NCI-H2227 (cell line): ENCODE data around the gene LMAN1.

Source experiments
- DNase-seq: peaks from one replicate; lab custom pipeline; 2025; ENCODE audit not compliant: unreplicated experiment; lab: John Stamatoyannopoulos, UW

Gene LMAN1

DNA sequence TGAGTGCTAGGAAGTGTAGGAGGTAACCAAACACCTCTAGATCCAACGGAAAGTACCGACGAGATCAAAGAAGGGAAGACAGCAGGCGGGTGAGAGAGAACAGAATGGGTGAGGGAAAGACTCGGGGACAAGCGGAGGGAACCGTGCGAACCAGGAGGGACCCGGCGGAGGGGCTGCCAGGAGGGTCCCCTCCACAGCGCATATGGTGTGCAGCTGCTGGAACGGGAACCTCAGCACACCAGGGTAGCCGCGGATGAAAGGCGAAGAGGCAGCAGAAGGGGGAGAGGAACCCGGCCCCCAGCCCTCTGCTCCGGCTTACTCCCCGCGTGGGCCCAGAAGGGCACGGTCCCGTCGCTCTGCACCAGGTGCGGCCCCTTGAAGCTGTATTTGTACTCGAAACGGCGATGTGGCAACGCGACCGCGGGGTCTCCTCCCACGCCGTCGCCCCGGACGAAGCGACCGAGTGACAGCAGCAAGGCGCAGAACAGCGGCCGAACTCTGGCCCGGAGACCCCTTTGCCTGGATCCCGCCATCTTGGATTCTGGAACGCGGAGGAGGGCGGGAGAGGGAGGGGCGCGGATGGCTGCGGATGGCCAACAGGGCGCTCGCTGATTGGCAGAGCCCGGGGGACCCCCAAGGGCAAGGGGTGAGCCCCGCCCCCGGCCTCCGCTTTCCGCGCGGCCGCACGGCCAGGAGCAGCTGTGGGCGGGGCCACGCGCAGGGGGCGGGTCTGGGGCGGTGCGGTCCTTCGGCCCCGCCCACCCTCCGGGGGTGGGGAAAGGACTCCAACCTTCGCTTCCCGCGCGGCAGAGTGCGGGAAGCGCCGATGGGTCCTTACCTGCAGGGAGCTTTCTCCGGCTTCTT lies at the start of gene LMAN1:
Gene LMAN1 (minus strand): TSS at position 554 of the 864 bp plus-strand sequence. CDS start 21 bp downstream, at position 533.
- DNase-seq = peak; percentile 97

- DNase-seq = peak; percentile 95
These were observed 43.5 kb upstream of the LMAN1 start for GRCh38 chr18:59402432-59403090.

GRCh38 chr18:59400407-59400806 lies 41.3 kb upstream of the LMAN1 start:
- no peak for DNase-seq

DNA sequence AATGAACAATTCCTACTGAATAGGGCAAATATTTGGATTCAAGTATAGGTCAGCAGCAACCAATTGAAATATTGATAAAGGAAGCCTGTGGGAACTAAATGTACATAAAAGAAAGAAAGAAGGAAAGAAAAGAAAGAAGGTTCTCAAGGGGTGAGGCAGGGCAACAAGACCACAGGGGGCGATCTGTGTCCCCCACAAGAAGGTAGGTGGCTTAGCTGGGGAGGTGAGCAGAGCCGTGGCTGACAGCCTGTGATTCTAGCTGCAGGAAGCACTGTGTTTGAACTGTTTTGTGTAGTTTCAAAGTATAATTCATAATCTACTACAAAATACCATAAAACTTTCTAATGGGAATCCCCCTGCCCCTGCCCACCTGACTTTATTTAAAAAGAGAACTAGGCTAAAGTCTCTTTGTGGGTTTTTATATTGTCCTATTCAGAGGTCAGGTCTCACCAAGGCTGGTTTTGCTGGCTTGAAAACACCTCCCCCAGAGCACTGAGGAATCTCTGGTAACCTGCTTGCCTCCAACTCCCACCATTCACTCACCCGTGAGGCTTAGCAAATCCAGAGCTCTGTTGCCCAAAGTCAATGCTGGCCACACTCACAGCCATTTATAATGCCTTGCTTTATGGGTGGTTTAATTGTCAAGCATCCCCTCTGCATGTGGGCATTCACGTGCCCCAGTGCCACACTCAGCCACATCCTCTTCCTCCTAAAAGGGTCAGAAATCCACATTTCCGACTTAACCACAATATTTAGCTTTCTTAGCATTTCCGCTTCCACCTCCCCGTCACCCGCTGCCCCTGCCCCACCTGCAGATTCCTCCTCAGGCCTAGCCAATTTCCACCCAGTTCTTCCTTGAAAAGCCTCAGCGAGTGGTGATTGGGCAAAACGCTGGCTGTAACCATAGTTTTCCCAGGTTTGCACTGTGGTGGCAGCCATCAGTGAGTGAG lies 36.4 kb upstream of the LMAN1 start:
- no peak for DNase-seq

- DNase-seq = no peak
These were observed 34.3 kb upstream of the LMAN1 start for GRCh38 chr18:59393381-59393780.

DNA sequence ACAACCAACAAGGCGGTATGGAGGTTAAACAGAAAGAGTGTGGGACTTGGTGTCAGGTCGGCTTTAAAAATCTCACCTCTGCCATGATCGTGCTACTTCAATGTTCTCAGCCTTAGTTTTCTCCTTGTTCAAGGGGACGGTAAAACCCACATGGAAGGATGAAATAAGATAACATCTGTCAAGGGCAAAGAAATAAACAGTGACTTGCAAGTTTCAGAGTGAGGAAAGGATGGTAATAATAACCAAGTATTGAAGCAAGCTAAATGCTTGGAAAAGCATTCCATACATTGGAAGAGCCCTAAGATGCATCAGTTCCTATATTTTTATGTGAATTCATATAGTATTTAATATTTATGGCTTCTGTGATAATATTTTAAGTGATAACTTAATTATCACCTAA lies 29.8 kb upstream of the LMAN1 start:
- no peak for DNase-seq

DNA sequence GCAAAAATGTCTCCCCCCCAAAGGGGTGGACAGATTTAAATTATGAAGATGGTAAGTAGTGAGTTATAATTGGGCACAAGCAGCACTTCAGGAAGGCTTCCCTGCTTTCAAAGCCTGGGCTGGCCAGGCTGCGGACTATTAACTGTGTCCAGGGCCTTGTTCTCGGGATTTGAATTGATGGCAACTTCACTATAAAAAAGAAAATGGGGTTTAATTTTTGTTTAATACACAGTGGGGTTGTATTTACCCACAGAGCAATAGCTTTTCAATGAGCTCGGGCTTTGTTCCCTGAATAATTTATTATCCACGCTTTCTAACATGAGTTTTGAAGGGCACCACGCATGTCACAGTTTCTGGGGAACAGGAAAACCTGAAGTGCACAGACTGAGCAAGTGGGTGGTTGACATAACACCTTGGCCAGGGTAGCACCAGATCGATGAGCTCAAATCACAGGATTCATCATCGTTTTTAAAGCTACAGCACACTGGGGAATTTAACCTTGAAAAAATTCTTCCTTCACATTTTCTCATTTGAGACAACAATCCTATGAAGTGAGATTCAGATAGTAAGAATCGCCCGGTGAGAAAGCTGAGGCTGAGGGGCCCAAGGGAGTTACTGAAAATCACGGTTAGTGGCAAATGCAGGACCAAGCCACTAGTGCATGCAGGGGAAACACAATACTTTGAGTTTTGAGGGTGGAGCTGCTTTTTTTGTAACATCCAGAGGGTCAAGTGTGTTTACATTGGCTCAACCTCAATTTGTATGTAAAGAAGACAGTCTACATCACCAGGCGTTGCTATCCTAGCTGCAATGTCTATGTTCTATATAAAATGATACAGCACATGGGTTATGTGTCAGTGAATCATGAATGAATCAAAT lies 28.9 kb upstream of the LMAN1 start:
- DNase-seq = peak; percentile 62

GRCh38 chr18:59386909-59387686 lies 28.0 kb upstream of the LMAN1 start:
- peak; percentile 13 for DNase-seq

- no peak for DNase-seq
These were observed 26.1 kb upstream of the LMAN1 start for GRCh38 chr18:59385191-59385590.

DNA sequence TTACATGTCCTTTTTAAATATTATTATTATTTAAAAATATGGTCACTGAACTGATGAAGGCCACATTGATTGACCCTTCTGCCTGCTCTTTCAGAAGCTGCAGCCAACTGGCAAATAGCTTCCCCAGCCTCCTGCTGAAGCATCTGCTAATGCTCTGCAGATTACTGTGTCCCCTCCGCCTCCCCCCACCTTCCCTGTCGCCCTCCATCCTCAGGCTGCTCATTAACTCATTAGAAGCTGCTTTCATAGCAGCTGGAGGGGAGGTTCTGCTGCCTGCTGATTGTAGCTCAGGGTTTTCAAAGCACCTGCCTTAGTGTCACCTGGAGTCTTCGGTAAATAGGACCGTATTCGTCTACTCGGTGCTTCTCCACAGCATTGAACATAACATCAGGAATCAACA lies 24.8 kb upstream of the LMAN1 start:
- DNase-seq = peak; percentile 84

DNA sequence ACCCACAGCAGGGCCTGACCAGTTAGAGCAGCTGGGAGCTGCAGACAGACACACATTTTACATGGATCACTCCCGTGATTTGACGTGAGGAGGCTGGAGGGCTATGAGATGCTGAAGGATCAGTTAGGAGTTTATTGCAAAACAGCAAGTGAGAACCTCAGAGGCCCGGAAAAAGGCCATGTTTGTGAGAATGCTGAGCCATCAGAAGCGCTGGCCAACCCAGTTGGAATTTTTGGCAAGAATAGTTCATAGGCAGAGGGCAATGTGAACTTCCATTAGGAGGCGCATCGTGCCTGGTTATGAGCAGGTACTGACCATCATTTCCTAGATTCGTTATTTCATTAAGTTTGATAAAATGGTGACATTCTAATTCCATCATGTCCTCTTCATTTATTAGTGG lies 23.3 kb upstream of the LMAN1 start:
- no peak for DNase-seq

DNA sequence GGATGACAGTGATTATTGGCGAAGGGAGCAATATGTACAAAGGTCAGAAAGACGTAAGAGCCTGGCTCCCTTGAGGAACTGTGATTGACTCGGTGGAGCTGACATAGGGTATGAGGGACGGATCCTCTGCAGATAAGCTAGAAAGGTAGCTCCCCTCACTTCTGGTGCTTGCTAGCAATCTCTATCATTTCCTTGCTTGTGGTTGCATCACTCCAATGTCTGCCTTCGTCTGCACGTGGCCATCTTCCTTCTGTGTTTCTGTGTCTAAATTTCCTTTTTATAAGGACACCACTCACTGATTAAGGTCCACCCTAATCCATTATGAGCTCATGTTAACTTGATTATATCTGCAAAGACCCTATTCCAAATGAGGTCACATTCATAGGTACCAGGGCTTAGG lies 22.9 kb upstream of the LMAN1 start:
- DNase-seq = no peak

DNA sequence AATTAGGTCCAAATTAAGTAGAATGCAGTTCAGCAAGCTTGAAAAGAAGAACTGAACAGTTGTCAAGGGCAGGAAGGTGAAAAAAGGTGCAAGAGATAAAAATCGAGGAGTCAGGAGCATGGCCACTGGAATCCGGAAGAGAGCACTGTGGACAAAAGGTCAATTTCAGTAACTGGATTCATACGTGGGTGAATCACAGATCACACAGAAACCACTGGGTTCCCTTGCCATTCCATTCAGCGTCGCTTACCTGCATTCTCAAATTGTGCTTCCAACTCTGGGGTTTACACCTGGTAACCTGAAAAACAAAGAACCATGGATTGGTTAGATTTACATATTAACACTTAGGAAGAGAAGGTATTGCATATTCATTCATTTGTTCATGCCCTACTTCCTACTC lies 21.6 kb upstream of the LMAN1 start:
- no peak for DNase-seq

DNA sequence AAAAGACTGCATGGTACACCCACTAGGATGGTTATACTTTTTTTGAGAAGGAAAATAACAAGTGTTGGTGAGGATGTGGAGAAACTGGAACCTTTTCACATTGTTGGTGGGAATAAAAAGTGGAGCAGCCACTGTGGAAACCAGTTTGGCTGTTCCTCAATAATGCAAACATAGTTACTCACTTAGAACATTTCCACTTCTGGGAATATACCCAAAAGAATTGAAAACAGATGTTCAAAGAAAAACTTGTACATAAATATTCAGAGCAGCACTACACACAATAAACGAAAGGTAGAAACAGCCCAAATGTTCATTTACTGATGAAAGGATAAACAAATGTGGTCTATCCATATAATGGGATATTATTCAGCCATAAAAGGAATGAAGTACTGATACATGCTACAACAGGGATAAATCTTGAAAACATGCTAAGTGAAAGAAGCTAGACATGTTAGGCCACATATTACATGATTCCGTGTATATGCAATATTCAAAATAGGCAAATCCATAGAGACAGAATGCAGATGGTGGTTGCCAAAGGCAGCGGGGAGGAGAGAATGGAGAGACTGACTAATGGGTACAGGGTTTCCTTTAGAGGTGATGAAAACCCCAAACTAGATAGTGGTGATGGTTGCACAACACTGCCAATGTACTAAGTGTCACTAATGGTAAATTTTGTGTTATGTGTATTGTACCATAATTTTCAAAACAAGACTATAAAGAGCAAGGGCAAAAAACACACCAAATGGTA lies 20.9 kb upstream of the LMAN1 start:
- no peak for DNase-seq

DNA sequence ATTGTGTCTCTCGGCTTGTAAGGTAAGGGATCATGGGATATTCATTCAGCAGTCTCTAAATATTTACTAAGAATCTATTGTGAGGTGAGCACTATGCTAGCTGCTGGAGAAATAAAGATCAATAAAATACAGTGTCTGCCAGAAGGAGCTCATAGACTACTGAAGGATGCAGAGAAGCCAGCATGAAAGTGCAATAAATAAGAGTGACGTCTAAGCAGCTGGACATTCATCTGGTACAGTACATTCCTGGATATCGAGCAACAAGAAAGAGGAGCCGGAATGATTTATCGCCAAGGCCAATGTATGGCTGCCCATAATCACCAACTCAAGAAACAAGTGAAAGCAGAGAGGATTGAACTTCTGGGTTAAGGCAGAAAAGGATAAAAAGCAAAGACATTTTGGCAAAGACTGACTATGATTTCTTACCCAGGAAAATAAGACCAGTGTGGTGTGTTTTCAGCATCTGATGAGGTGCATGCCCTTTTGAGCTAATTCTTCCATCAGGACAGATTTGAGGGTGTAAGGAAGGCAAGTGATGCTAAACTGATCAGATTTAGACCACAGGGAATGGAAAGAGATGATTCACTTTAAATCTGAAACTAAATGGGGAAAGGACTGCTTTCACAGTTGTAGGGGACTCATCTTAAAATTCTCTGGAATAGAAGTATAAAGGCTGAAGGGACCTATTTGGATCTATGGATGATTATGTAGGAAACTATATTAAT lies 18.7 kb upstream of the LMAN1 start:
- peak; percentile 13 for DNase-seq

GRCh38 chr18:59376351-59376935 lies 17.4 kb upstream of the LMAN1 start:
- DNase-seq = peak; percentile 61

- no peak for DNase-seq
These were observed 15.1 kb upstream of the LMAN1 start for GRCh38 chr18:59374128-59374527.

- DNase-seq = no peak
These were observed 13.9 kb upstream of the LMAN1 start for GRCh38 chr18:59372975-59373374.
